Tibial nerve (tissue), 4 donors: ENCODE measurements around the gene PARD3B.

Experiments used
- CTCF ChIP-seq, 5 experiments: fragments of 200-600 bp in 3 of 5; fragments of 450-650 bp in 2 of 5; sonication (generic) in 3 of 5; IDR thresholded peaks; one replicate each; pipeline ENCODE4 v1.5.1; 2016 to 2019; ENCODE audit warnings: antibody characterized with exemption in 5 of 5, mild to moderate bottlenecking in 3 of 5, moderate library complexity in 2 of 5
- EP300 ChIP-seq, 2 donors: sonication (generic); formaldehyde crosslinking; IDR thresholded peaks; one replicate each; pipeline ENCODE4 v1.6.1; 2017; ENCODE audit warnings: antibody characterized with exemption in 2 of 2, mild to moderate bottlenecking in 1 of 2

- TF ChIP-seq EP300 (IDR thresholded peaks at IDR 0.05) (no peak), CTCF (IDR thresholded peaks at IDR 0.05) (no peak)
These were observed 208.6 kb downstream of the PARD3B start for GRCh38 chr2:204753841-204754240.
